G401 (cell line): ENCODE results near the gene SNAI3. TPM values are rescaled to one million over a fixed set of nuclear protein-coding genes. Genes with fewer than 3 reads are reported as not detected.

Experiments used
- DNase-seq: peaks from one replicate; pipeline ENCODE4 v3.0.0-alpha.2; 2015; ENCODE audit warnings: low spot score
- in situ Hi-C: cut with HindIII; loops from 2 replicates; pipeline ENCODE4 v1.10.0; 2016; ENCODE audit warnings: low sequenced_read_pairs, mixed read lengths
- total RNA-seq: library from RNA; depleted of rRNA; stranded (reverse); fragments of >200 nt; shearing (Covaris generic); gene quantifications from 2 replicates; pipeline ENCODE4 v1.2.3, GENCODE V29; 2014

SNAI3 gene
- total RNA-seq, 1 experiment from 2014 or later = 0.88 TPM

GRCh38 chr16:88695218-88695617 is 8.9 kb upstream of the SNAI3 start:
- no peak for DNase-seq
- in situ Hi-C loops = no loop called here

DNA sequence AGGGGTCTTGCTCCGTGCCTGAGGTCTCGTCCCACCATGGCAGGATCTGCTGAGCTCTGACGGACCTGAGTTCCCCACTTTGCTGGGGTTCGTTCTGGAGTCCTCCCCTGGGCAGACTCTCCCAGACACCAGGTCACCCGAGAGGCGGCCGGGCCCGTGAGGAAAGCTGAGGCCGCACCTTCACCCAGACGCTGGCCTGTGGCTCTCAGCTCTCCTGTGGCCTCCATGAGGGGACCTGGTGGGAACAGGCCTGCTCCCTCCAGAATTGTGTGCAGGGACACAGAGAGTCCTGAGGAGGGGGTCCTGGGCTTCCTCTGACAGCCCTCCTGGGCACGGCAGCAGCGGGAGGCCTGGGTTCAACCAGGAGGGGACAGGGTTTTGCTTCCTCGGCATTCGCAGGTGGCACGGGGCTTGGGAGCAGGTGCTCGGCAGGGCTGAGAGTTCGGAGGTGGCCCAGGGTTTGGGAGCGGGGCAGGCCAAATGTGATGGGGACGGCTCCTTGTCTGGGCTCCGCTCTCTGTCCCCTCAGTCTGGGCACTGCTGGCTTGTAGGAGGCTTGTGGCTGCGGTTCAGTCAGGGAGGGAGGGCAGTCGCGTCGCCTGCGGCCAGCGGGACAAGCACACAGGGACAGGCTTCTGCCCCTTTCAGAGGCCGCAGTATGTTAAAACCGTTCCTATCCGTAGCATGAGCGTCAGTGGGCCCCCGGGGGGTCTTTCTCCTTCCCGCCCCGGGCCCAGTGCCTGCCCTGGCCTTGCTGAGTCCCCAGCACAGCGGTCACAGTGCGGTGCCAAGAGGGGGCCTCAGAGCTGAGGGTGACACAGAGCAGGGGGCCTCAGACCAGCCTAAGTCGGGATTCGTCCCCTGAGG is 8.1 kb upstream of the SNAI3 start:
- DNase-seq = no peak
- in situ Hi-C loops = no loop called here

DNA sequence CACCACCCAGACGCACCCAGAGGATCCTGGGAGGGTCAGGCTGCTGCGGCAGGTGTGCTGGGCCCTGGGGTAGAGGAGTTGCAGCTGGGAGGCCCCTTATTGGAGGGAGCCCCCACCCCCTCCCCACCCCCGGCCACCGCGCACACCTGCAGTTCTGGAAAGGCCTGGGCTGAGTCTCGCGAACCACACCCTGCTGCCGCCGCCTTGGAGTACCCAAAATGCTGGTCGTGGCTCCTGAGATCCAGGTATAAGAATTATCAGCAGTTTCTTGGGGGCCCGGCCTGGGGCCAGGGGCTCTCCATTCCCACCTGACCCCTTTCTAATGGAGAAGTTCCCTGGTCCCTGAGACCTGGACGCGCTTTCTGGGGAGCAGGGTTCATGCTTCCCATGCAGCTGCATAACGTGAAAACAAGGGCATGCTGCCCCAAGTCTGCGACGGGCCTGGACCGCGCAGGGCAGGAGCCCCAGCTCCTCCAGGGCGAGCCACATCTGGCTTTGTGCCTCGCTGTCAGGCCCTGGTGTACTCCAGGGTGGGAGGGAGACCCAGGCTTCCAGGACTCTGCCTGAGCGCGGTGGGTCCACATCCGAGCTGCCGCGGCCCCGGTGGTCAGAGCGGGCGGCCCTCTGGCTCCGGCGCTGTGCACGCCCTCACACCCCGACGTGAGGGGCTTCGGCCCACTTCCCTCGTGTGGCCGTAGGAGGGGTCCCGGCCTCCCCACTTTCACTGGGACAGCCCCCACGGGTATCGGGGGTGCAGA is 7.3 kb upstream of the SNAI3 start:
- no peak for DNase-seq
- in situ Hi-C loops = no loop called here

DNA sequence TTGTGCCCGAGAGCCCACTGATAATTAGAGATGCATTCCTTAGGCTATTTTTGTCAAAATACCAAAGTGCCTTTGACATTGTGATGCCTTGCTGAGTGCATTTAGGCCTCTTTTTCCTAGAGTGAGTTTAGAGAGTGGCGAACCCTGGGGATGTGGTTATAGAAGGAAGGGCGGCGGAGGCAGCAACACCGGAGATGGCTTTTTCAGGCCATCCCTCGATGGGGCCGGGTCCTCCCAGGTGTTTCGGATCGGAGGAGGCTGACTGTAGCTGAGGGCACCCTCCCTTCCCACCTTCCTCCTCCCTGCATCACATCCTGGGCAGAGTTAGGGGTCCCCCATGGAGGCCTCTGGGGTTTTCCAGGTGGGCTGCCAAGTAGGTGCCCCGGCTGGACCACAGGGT is 6.6 kb upstream of the SNAI3 start:
- in situ Hi-C loops = no loop called here
- DNase-seq = no peak

DNA sequence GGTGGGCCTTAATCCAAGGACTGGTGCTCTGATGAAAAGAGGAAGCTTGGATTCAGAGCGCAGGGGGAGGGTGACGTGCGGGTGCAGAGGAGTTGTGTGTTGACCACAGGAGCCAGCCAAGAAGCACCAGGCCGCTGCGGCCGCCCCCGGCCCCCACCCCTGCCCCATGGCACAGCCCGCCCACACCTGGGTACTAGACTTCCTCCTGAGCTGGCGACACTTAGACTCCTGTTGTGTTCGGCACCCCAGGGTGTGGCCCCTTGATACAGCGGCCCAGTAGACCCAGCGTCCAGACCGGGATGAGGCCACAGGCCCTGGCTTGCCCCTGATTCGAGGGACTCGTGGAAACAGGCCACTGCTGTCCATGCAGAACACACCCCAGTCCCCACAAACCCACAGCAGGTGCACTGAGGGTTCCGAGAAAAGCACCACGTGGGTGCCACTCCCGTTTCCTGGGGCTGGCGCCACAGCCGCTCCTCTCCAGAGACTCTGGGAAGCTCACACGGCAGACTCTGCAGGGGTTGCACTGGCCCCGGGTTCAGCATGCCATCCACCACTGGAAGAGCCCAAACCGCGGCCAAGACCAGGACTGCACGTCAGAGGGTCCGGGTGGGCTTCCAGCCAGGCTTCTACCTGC is 5.7 kb upstream of the SNAI3 start:
- in situ Hi-C loops = no loop called here
- DNase-seq = no peak

DNA sequence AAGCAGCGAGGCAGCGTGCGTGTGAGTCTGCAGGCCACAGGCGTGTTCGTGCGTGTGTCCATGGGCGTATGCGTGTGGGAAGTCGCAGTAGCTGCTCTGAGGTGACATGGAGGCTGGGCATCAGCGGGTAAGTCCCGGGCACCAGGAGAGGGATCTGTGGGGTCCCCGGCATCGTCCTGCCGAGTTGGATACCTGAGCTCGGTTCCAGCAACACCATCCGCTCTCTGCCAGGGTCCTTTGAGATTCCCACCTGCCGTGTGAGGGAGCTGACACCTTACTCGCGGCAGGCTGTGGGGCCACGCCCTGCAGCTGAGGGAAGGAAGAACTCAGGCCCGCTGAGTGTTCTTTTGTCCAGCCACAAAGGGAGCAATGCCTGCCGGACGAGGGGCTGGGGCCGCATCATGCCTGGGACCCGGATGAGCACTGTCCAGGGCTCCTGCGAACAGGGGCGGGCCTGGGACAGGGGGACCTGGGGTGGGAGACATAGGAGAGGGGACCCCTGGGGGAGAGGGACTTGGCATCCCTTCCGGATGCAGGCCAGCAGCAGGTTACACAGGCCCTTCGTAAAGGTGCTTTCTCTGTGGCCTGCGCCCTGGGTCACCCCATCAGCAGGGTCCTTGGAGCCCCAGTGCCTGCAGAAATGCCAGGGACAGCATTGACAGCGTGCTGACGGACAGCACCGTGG is 5.0 kb upstream of the SNAI3 start:
- in situ Hi-C loops = no loop called here

DNA sequence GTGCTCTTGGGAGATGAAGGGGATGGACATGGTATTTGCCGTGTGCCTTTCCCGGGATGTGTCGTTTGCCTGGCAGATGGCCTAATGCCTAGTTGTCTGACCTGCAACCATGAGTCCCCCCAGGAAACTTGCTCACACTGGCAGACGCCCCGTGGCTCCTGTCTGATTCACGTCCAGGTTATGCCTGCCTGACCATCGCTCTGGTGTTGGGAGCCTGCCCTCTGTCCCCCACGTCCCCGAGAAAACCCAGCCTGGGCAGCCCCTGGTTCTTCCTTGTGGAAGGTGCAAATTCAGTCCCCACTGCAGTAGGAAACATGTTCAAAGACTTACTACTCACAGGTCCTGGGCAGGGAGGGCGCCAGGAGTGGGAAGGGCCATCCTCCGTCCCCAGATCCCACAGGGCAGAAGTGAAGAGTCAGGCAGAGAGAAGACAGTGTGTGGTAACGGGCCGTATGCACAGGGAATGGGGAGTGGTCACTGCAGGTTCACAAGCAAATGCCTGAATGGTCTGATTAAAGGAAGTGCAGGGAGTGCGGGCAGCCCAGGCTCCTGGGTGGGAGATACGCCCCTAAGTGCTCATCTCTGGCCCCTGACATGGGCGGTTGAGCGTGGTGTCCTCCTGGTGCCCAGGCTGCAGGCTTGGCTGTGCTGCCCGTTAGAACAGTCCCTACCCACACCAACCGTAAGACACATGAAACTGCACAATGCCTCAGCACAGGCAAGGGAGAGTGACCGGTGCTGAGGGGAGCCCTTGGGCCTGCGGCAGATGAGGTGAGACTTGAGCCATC is 4.2 kb upstream of the SNAI3 start:
- no peak for DNase-seq
- in situ Hi-C loops = no loop called here

More for the DNA sequence above, 5.0 kb upstream of the SNAI3 start:
- DNase-seq = no peak

- peak; percentile 83 for DNase-seq
- in situ Hi-C loops = no loop called here
Measured at GRCh38 chr16:88688013-88688778, 1.9 kb upstream of the SNAI3 start.

GRCh38 chr16:88687676-88688012 is 1.3 kb upstream of the SNAI3 start:
- in situ Hi-C loops = no loop called here
- no peak for DNase-seq

DNA sequence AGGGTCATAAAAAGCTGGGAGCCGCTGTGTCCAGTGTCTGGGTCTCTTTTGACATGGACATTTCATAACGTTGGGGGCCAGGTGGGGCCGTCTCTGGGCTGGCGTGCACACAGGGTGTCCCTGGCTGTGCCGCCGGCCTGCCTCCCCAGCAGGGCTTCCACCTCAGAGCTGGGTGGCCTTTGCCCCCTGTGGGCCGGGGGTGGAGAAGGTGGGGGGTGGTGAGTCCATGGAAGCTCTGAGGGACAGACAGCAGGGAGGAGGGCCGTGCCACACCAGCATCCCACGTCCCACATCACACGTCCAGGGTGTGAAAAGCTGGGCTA is 908 bp upstream of the SNAI3 start:
- in situ Hi-C loops = no loop called here

DNA sequence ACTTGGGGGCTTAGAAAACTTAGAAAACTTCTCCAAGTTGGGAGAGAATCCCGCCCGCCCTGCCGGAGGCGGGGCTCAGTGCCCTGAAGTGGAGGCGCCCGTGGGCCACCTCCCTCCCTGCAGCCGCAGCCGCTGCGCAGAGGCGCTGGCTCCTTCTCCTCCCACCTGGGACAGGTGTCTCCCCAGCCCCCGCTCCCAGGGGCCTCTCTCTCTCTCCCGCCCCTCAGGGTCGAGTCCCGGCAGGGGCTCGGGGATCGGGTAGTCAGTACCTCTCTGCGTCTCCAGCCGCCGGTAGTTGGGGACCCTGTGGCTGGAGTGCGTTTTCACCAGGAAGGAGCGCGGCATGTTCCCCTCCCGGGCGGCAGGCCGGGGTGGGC is 257 bp downstream of the SNAI3 start:
- no peak for DNase-seq
- in situ Hi-C loops = no loop called here

More for the DNA sequence above, 908 bp upstream of the SNAI3 start:
- no peak for DNase-seq

DNA sequence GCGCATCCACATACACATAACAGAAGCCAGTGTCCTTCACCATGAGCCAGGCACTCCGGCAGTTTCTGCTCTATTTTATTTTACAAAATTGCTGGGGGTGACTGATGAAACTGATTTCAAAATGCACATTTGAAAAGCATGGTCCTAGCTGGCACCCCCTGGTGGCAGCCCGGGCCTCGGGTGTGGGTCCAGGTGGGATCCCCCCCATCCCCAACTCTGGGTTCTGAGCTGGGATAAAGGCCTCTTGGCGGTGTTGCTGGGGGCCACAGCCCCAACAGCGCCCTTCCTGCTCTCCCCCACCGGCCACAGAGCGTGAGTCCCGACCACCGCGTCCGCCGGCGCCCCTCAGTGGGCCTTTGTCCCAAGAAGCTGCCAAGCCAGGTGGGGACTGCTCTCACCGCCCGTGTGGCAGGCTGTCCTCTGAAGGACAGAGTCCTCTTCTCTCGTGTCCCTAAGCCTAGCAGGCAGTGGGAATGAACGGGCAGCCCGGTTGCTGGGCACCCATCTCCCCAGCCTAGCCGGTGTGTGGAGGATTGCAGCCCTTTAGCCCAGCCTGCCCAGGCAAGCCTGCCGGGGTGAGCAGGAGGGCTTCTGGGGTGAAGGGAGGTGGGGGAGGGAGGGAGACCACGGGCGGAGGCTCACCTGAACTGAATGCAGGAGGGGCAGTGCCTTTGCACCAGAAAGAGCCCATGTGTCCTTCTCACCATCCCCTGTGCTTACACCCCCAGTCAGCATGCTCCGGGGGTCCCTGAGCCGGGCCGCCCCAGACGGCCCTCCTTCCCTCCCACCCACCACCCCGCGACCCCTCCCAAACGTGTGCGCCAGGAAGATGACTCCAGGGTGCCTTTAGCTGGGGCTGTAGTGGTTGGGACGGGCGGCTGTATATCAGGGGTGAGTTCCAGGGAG is 898 bp downstream of the SNAI3 start:
- in situ Hi-C loops = no loop called here
- DNase-seq = no peak

- in situ Hi-C loops = no loop called here
- DNase-seq = no peak
Measured at GRCh38 chr16:88684569-88685155, 1.6 kb downstream of the SNAI3 start.

DNA sequence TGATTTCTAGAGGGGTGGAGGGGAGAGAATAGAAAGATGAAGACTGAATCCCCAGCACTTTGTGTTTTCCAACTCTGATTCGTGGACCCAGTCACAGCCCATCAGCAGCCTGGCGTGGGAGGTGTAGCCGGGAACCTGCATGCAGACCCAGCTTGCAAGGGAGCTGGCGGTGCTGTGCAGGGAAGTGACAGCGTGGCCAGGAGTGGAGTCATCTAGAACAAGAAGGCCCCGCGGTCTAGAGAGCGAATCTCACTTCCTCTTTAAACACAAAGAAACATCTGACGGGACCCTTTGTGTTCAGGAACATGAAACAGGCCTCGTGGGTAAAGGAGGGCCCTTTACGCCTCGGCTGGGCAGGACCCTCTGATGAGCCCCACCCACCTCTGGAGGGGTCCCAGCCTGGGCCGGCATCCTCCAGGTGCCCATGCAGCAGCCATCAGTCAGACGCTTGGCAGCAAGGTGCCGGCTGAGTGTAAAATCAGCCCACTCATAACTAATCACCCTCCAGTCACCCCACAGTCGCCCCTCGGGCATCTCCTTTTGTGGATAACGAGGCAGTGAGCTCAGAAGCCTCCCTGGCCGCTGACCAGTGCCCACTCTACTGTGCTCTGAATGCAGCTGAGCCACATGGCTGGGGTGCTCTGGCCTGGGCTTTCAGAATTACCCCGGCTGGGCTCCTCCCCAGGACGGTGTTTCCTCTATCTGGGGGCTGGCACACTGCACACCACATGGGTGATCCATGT is 4.4 kb downstream of the SNAI3 start:
- DNase-seq = no peak
- in situ Hi-C loops = no loop called here

DNA sequence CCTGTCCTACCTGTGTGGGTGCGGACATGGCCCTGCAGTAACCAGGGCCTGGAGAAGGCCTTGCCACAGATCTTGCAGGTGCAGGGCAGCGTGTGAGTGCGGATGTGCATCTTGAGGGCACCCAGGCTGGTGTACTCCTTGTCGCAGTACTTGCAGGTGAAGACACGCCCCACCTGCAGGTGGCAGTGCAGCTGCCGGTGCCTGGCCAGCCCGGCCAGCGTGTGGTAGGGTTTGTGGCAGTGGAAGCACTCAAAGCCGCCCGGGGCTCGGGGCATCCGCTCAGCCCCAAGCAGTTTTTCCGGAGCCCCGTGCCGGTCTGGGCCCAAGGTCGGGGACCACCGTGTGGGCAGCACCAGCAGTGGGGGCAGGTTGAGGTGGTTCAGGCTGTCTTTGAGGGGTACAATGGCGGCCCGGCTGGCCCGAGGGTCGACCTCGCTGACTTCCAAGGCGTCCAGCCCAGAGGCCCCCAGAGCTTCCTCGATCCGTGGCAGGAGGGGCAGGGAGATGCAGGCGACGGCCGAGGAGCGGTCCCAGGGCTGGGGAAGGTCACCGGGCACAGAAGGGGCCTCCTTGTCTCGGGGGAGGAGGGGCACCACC is 5.1 kb downstream of the SNAI3 start:
- in situ Hi-C loops = no loop called here
- DNase-seq = no peak

GRCh38 chr16:88680554-88681083 is 5.7 kb downstream of the SNAI3 start:
- in situ Hi-C loops = no loop called here
- no peak for DNase-seq
